ENCODE results near the gene HUNK. TPM values are rescaled to one million over a fixed set of nuclear protein-coding genes. Genes with fewer than 3 reads are reported as not detected.

Gene HUNK
- total and polyA plus RNA-seq, 2 of the 8 experiments (the other 6 are each of a cell fraction or from before 2014, with no cell fraction given), result 1.9 to 10.2 TPM

GRCh38 chr21:32008714-32009113, 135.9 kb downstream of the HUNK start:
- H2BK15ac ChIP-seq (ENCODE audit: low read length), result no peak overlapping the region
- FAIRE-seq (no peak), DNase-seq (ENCODE audit: low read depth in 1 of 2, low spot score in 2 of 2) (no peak)
- H3K56ac ChIP-seq (replicated peaks; ENCODE audit: insufficient read length, low read depth, low read length), result no peak overlapping the region
- no peaks in the 10 kb centered on the region for H3K4me1 ChIP-seq (replicated peaks in 1 of 4; ENCODE audit: control insufficient read depth in 3 of 4, insufficient read depth in 4 of 4, low read length in 3 of 4)
- no peak overlapping the region for H2BK120ac ChIP-seq (replicated peaks; ENCODE audit: low read depth, low read length)
- H3K27me3 ChIP-seq (replicated peaks in 1 of 4; ENCODE audit: control insufficient read depth in 3 of 4, extremely low read depth in 1 of 4, insufficient read depth in 3 of 4, low read length in 3 of 4), result no peaks in the 10 kb centered on the region
- H4K91ac ChIP-seq (replicated peaks; ENCODE audit: insufficient read length, low read length), result no peak overlapping the region
- H2BK20ac ChIP-seq (ENCODE audit: low read length), result no peak overlapping the region
- H3K4ac ChIP-seq (replicated peaks; ENCODE audit: insufficient read length, low read depth, low read length), result no peak overlapping the region
- no peak overlapping the region for H2BK12ac ChIP-seq (ENCODE audit: low read depth, low read length)
- H4K5ac ChIP-seq (ENCODE audit: insufficient read length, low read depth, low read length), result no peak overlapping the region
- H2BK5ac ChIP-seq (ENCODE audit: low read depth, low read length), result no peak overlapping the region
- POLR2A ChIA-PET (ENCODE audit: partially characterized antibody), result no interaction called here
- no peak overlapping the region for H3K4me2 ChIP-seq (ENCODE audit: insufficient read depth in 1 of 2, low read depth in 2 of 2, low read length in 2 of 2)
- no peak overlapping the region for H4K8ac ChIP-seq (ENCODE audit: extremely low read depth, insufficient read depth, low read length)
- H2AK5ac ChIP-seq (ENCODE audit: low read depth, low read length), result no peak overlapping the region
- no peak overlapping the region for H3K9ac ChIP-seq (replicated peaks in 1 of 4; ENCODE audit: extremely low read depth in 1 of 4, low read depth in 3 of 4, low read length in 3 of 4)
- H3K23ac ChIP-seq (ENCODE audit: insufficient read length), result no peak overlapping the region
- H3K18ac ChIP-seq (ENCODE audit: extremely low read depth, low read length), result no peak overlapping the region
- H3K79me2 ChIP-seq (ENCODE audit: control insufficient read depth in 1 of 2, insufficient read depth in 2 of 2, low read length in 2 of 2), result no peaks in the 10 kb centered on the region
- no peak overlapping the region for H3K4me3 ChIP-seq (ENCODE audit: extremely low read depth in 1 of 4, insufficient read depth in 2 of 4, low read depth in 3 of 4, low read length in 4 of 4)
- CTCF ChIA-PET (ENCODE audit: partially characterized antibody), result interaction anchor here (1.1 to 1.4 kb wide), 2 partner anchors 93 to 249 kb away, joined by 3 read pairs; no protein-coding TSS in a partner anchor
- TF ChIP-seq TEAD4 (IDR thresholded peaks at IDR 0.05; ENCODE audit: low read depth, low read length), result no peak
- TF ChIP-seq SP2 (IDR thresholded peaks at IDR 0.05; ENCODE audit: low read length), result no peak
- TF ChIP-seq NRF1 (IDR thresholded peaks at IDR 0.05; ENCODE audit: low read depth, low read length), result no peak
- no peak for TF ChIP-seq ATF2 (IDR thresholded peaks at IDR 0.05; ENCODE audit: low read length)
- no peak for TF ChIP-seq SUZ12 (IDR thresholded peaks at IDR 0.05; ENCODE audit: low read length)
- no peaks in the 10 kb centered on the region for H3K79me1 ChIP-seq (ENCODE audit: low read depth, low read length)
- peaks cover 0 to 2% of the 10 kb centered on the region in 2 experiments for H4K20me1 ChIP-seq (replicated peaks in 1 of 2; ENCODE audit: control insufficient read depth in 1 of 2, insufficient read depth in 2 of 2, low read length in 2 of 2)
- H3K14ac ChIP-seq (ENCODE audit: insufficient read length), result no peak overlapping the region
- WGBS, 2 experiments (ENCODE audit: extremely low coverage in 1 of 2, insufficient coverage in 1 of 2, insufficient read length in 1 of 2, insufficient replicate concordance in 2 of 2, low coverage in 1 of 2, low lambda C conversion rate in 2 of 2, missing lambda C conversion rate in 1 of 2), result 84% methylated on average over 2 of the region's 2 CpGs; no CpG with 5 or more reads in 1 of the 2 experiments
- peaks cover 4% of the 10 kb centered on the region; the same call in 1 of the 2 replicates for H3K23me2 ChIP-seq (ENCODE audit: low read depth, low read length)
- H2AFZ ChIP-seq (ENCODE audit: low read length), result no peak overlapping the region
- H3K9me3 ChIP-seq (ENCODE audit: insufficient read depth in 2 of 2, low read depth in 1 of 2, low read length in 1 of 2), result no peaks in the 10 kb centered on the region
- no peaks in the 10 kb centered on the region for H3K36me3 ChIP-seq (ENCODE audit: control insufficient read depth in 2 of 4, insufficient read depth in 4 of 4, low read length in 3 of 4)
- H3K27ac ChIP-seq (ENCODE audit: low read depth, low read length), result no peak overlapping the region
